RWPE2 (cell line): ENCODE measurements around the gene ODC1.

Source experiments
- ATAC-seq: fragments of 200-7000 bp; cut with Tn5 transposase; 3 replicates; pipeline ENCODE4 v1.9.1; 2021; ENCODE audit warnings: low read depth
- DNase-seq: peaks from one replicate; pipeline ENCODE4 v3.0.0-alpha.2; 2020; ENCODE audit warnings: low spot score
- H3K27ac ChIP-seq: fragments of 450-650 bp; 2 replicates; pipeline ENCODE4 v1.5.1; 2017; ENCODE audit warnings: mild to moderate bottlenecking; ENCODE audit not compliant: poor library complexity, severe bottlenecking
- H3K27me3 ChIP-seq: fragments of 250-450 bp; sonication (Bioruptor Pico); 2 replicates; pipeline ENCODE4 v1.5.1; 2021; ENCODE audit warnings: mild to moderate bottlenecking, moderate library complexity; ENCODE audit not compliant: insufficient read depth, poor library complexity, severe bottlenecking
- H3K36me3 ChIP-seq: fragments of 250-450 bp; sonication (Bioruptor Pico); 2 replicates; pipeline ENCODE4 v1.5.1; 2020; ENCODE audit warnings: low read depth, mild to moderate bottlenecking, moderate library complexity
- H3K4me1 ChIP-seq: fragments of 250-450 bp; sonication (Bioruptor Pico); 2 replicates; pipeline ENCODE4 v1.5.1; 2021; ENCODE audit warnings: mild to moderate bottlenecking, moderate library complexity; ENCODE audit not compliant: insufficient read depth, poor library complexity, severe bottlenecking
- H3K4me3 ChIP-seq: fragments of 250-450 bp; sonication (Bioruptor Pico); 2 replicates; pipeline ENCODE4 v1.5.1; 2021; ENCODE audit warnings: mild to moderate bottlenecking, moderate library complexity; ENCODE audit not compliant: severe bottlenecking
- H3K9me3 ChIP-seq: fragments of 250-450 bp; sonication (Bioruptor Pico); 2 replicates; pipeline ENCODE4 v1.5.1; 2021; ENCODE audit warnings: mild to moderate bottlenecking, moderate library complexity; ENCODE audit not compliant: severe bottlenecking
- CTCF ChIP-seq: fragments of 450-650 bp; IDR thresholded peaks from one replicate; pipeline ENCODE4 v1.5.1; 2017; ENCODE audit warnings: mild to moderate bottlenecking, moderate library complexity; ENCODE audit not compliant: poor library complexity, severe bottlenecking

ODC1 gene

DNA sequence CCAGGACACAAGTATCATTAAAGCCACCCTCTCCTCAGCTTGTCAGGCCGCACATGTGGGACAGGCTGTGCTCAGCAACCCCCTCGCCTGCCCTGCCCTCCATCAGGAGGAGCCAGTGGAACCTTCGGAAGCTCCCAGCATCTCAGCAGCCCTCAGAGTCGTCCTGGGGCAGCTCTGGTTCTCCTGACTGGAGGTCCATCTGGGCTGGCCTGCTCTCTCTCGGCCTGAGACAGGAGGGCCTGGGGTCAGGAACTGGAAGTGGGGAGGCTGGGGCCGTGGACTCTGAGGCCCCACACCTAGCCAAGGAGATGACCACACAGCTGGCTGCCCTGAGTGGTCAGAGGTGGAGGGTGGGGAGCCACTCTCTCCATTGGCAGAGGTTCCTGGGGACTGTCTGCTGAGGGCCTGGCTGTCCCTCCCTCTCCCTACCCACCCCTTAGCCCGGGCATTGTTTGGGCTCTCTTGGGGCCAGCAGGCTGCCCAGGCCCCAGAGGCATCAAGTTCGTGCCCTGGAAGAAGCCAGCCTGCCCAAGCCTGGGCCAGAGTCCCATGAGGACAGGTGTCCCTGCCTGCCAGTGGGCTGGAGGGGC is 23.1 kb downstream of the ODC1 start:
- peaks cover 6% of the 10 kb centered on the region for H3K36me3 ChIP-seq
- no peaks in the 10 kb centered on the region for H3K27me3 ChIP-seq
- no peak for TF ChIP-seq CTCF
- H3K9me3 ChIP-seq = no peaks in the 10 kb centered on the region
- ATAC-seq (no peak; the same call in 2 of the 3 replicates), DNase-seq (no peak)
- H3K4me3 ChIP-seq = no peak overlapping the region
- no peak overlapping the region for H3K27ac ChIP-seq
- no peaks in the 10 kb centered on the region for H3K4me1 ChIP-seq

DNA sequence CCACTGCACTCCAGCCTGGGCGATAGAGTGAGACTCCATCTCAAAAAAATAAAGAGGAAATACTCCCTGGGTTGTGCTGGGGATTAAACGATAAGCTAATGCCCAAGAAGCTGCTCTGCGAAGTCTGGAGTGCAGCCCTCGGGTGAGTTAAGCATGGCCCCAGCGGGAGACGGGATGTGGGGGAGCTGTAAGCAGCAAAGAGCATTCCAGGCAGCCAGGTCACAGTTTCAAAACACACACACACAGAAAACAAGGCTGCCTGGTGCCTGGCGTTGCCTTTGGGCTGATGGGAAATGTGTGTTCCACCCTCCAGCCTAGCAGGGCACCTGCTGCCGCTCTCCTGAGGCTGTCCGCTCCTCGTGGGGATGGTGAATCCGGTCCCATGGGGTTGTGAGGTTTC is 24.1 kb downstream of the ODC1 start:
- Histone ChIP-seq H3K9me3 (no peaks in the 10 kb centered on the region), H3K4me1 (no peaks in the 10 kb centered on the region), H3K36me3 (peaks cover 6% of the 10 kb centered on the region), H3K27ac (no peak overlapping the region), H3K27me3 (no peaks in the 10 kb centered on the region), H3K4me3 (no peak overlapping the region)
- no peak for ATAC-seq
- DNase-seq = no peak
- no peak for TF ChIP-seq CTCF

- Histone ChIP-seq H3K27ac (no peak overlapping the region), H3K27me3 (no peaks in the 10 kb centered on the region), H3K4me1 (no peaks in the 10 kb centered on the region), H3K36me3 (peaks cover 6% of the 10 kb centered on the region), H3K9me3 (no peaks in the 10 kb centered on the region), H3K4me3 (no peak overlapping the region)
- ATAC-seq = no peak
- DNase-seq = no peak
- TF ChIP-seq CTCF = no peak
These were observed 24.7 kb downstream of the ODC1 start for GRCh38 chr2:10423400-10423774.

GRCh38 chr2:10422732-10423399 is 25.3 kb downstream of the ODC1 start:
- no peaks in the 10 kb centered on the region for H3K4me1 ChIP-seq
- no peaks in the 10 kb centered on the region for H3K9me3 ChIP-seq
- DNase-seq (no peak), ATAC-seq (no peak)
- H3K27me3 ChIP-seq = no peaks in the 10 kb centered on the region
- no peak overlapping the region for H3K4me3 ChIP-seq
- no peak overlapping the region for H3K27ac ChIP-seq
- no peak for TF ChIP-seq CTCF
- peaks cover 6% of the 10 kb centered on the region for H3K36me3 ChIP-seq

- TF ChIP-seq CTCF = no peak
- Histone ChIP-seq H3K9me3 (no peaks in the 10 kb centered on the region), H3K27ac (no peak overlapping the region), H3K4me1 (no peaks in the 10 kb centered on the region), H3K27me3 (no peaks in the 10 kb centered on the region), H3K4me3 (no peak overlapping the region), H3K36me3 (peaks cover 6% of the 10 kb centered on the region)
- DNase-seq = no peak
- ATAC-seq = no peak
These were observed 25.9 kb downstream of the ODC1 start for GRCh38 chr2:10422251-10422650.
